HL-60 (cell line): Measurements from ENCODE around the gene ZMYM1.

Experiments used
- DNase-seq, 2 experiments: peaks; one replicate each; pipeline ENCODE4 v3.0.0-alpha.2; 2010 to 2020; ENCODE audit warnings: low read depth in 1 of 2, low spot score in 1 of 2
- H3K27ac ChIP-seq: fragments of 250-450 bp; sonication (Bioruptor Pico); replicated peaks from 2 replicates; pipeline ENCODE4 v1.5.1; 2020; ENCODE audit warnings: mild to moderate bottlenecking, moderate library complexity
- H3K27me3 ChIP-seq: fragments of 250-450 bp; sonication (Bioruptor Pico); 2 replicates; pipeline ENCODE4 v1.5.1; 2021; ENCODE audit warnings: mild to moderate bottlenecking, moderate library complexity; ENCODE audit not compliant: insufficient read depth, poor library complexity, severe bottlenecking
- H3K4me3 ChIP-seq: replicated peaks from 2 replicates; pipeline ENCODE4 v1.5.1; 2011; ENCODE audit warnings: mild to moderate bottlenecking, control low read depth, low read length; ENCODE audit not compliant: insufficient read depth
- GABPA ChIP-seq: IDR thresholded peaks from 2 replicates; pipeline ENCODE4 v1.6.1; 2012; ENCODE audit warnings: low read depth
- POLR2AphosphoS5 ChIP-seq: IDR thresholded peaks from 2 replicates; pipeline ENCODE4 v1.6.1; 2012; ENCODE audit warnings: low read depth
- SPI1 ChIP-seq: IDR thresholded peaks from 2 replicates; pipeline ENCODE4 v1.6.1; 2012; ENCODE audit warnings: low read depth, mild to moderate bottlenecking, borderline replicate concordance
- TF ChIP-seq, protein P1 (sequence below): IDR thresholded peaks from 2 replicates; pipeline ENCODE4 v1.6.1; 2012; ENCODE audit warnings: low read depth; ENCODE audit not compliant: insufficient replicate concordance
- TF ChIP-seq, protein P2 (sequence below): IDR thresholded peaks from one replicate; pipeline ENCODE4 v1.5.1; 2011; ENCODE audit warnings: low read length, control low read depth, inconsistent platforms; ENCODE audit not compliant: insufficient read depth

Gene ZMYM1

DNA sequence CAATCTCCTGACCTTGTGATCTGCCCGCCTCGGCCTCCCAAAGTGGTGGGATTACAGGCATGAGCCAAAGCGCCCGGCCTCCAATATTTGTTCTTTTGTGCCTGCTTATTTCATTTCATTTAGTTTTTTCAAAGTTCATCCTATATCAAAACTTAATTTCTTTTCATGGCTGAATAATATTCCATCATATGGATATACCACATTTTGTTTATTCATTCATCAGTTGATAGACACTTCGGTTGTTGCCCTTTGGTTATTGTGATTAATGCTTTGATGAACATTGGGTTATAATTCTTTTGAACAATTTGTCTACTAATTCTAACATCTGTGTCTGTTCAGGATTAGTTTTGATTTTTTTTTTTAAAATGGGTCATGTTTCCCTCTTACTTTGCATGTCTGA, 72.0 kb downstream of the ZMYM1 start:
- no peak for TF ChIP-seq POLR2AphosphoS5
- no peak for TF ChIP-seq SPI1
- no peak for TF ChIP-seq GABPA
- TF ChIP-seq, protein P1, sequence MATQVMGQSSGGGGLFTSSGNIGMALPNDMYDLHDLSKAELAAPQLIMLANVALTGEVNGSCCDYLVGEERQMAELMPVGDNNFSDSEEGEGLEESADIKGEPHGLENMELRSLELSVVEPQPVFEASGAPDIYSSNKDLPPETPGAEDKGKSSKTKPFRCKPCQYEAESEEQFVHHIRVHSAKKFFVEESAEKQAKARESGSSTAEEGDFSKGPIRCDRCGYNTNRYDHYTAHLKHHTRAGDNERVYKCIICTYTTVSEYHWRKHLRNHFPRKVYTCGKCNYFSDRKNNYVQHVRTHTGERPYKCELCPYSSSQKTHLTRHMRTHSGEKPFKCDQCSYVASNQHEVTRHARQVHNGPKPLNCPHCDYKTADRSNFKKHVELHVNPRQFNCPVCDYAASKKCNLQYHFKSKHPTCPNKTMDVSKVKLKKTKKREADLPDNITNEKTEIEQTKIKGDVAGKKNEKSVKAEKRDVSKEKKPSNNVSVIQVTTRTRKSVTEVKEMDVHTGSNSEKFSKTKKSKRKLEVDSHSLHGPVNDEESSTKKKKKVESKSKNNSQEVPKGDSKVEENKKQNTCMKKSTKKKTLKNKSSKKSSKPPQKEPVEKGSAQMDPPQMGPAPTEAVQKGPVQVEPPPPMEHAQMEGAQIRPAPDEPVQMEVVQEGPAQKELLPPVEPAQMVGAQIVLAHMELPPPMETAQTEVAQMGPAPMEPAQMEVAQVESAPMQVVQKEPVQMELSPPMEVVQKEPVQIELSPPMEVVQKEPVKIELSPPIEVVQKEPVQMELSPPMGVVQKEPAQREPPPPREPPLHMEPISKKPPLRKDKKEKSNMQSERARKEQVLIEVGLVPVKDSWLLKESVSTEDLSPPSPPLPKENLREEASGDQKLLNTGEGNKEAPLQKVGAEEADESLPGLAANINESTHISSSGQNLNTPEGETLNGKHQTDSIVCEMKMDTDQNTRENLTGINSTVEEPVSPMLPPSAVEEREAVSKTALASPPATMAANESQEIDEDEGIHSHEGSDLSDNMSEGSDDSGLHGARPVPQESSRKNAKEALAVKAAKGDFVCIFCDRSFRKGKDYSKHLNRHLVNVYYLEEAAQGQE: no peak
- TF ChIP-seq, protein P2, sequence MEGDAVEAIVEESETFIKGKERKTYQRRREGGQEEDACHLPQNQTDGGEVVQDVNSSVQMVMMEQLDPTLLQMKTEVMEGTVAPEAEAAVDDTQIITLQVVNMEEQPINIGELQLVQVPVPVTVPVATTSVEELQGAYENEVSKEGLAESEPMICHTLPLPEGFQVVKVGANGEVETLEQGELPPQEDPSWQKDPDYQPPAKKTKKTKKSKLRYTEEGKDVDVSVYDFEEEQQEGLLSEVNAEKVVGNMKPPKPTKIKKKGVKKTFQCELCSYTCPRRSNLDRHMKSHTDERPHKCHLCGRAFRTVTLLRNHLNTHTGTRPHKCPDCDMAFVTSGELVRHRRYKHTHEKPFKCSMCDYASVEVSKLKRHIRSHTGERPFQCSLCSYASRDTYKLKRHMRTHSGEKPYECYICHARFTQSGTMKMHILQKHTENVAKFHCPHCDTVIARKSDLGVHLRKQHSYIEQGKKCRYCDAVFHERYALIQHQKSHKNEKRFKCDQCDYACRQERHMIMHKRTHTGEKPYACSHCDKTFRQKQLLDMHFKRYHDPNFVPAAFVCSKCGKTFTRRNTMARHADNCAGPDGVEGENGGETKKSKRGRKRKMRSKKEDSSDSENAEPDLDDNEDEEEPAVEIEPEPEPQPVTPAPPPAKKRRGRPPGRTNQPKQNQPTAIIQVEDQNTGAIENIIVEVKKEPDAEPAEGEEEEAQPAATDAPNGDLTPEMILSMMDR: no peak
- Histone ChIP-seq H3K27ac (no peak overlapping the region), H3K27me3 (no peaks in the 10 kb centered on the region), H3K4me3 (no peak overlapping the region)
- no peak for DNase-seq

- no peak overlapping the region for H3K27ac ChIP-seq
- TF ChIP-seq POLR2AphosphoS5: no peak
- TF ChIP-seq, protein P1: no peak
- TF ChIP-seq GABPA: no peak
- TF ChIP-seq, protein P2: no peak
- no peaks in the 10 kb centered on the region for H3K27me3 ChIP-seq
- no peak overlapping the region for H3K4me3 ChIP-seq
- DNase-seq: no peak
Observed at GRCh38 chr1:35164893-35165292, 85.7 kb downstream of the ZMYM1 start.
